Measurements from ENCODE around the gene CEACAM18. TPM values are rescaled to one million over a fixed set of nuclear protein-coding genes. Genes with fewer than 3 reads are reported as not detected.

Gene CEACAM18
- total RNA-seq, 1 donor from 2014 or later: not detected

DNA sequence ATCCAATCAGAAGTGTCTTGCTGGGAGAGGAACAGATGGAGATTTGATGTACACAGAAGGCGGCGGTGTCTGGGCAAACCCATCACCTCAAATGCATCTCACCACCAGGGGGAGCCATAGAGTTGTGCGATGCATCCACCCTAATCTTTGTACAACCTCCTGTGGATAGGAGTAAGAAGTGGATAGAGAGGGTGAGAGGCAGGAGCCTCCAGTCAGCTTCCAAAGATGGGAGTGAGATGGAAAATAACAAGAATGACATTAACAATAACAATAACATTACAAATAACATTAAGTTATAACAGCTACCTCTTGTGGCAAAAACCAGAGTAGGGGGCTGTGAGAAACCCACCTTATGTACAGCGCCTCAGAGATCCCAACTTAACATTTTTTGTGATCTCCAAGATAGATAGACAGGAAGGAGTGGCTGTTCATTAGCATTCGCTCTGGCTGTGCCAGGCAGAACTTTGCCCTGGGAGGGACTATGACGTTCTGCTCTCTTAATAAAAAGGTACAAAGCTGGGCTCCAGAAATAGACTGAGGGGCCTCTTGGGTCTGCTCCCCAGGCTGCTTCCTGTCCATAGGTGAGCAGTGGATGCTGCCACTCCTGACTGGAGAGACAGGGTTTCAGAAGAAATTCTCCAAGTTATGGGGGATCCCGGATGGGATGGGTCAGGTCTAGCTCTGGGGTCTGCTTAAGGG lies 5.2 kb upstream of the CEACAM18 start:
- H3K27me3 Mint-ChIP-seq (ENCODE audit: low read depth): peaks cover 5% of the 10 kb centered on the region
- DNase-seq (ENCODE audit: low spot score): no peak

DNA sequence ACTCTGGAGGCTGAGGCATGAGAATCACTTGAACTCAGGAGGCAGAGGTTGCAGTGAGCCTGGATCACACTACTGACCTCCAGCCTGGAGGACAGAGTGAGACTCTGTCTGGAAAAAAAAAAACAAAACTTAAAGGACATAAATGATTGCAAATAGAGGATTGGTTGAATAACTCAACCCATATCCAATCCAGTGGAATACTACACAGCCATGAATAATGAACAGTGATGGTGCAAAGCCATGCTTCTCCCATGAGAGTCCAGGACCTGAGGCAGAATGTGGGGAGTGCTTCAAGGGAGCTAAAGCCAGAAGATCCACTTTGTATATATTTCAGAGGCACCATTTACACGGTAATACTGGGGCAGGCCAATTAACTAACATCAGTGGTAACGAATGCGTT lies 2.2 kb upstream of the CEACAM18 start:
- Mint-ChIP-seq H3K4me1 (ENCODE audit: low read depth) (no peaks in the 10 kb centered on the region), H3K27ac (ENCODE audit: unreplicated experiment) (no peak overlapping the region), H3K36me3 (ENCODE audit: low read depth) (no peaks in the 10 kb centered on the region), H3K4me3 (ENCODE audit: unreplicated experiment) (no peak overlapping the region), H3K9me3 (ENCODE audit: low read depth) (peaks cover 4% of the 10 kb centered on the region), H3K27me3 (ENCODE audit: low read depth) (peaks cover 5% of the 10 kb centered on the region)
- TF ChIP-seq, protein P1, sequence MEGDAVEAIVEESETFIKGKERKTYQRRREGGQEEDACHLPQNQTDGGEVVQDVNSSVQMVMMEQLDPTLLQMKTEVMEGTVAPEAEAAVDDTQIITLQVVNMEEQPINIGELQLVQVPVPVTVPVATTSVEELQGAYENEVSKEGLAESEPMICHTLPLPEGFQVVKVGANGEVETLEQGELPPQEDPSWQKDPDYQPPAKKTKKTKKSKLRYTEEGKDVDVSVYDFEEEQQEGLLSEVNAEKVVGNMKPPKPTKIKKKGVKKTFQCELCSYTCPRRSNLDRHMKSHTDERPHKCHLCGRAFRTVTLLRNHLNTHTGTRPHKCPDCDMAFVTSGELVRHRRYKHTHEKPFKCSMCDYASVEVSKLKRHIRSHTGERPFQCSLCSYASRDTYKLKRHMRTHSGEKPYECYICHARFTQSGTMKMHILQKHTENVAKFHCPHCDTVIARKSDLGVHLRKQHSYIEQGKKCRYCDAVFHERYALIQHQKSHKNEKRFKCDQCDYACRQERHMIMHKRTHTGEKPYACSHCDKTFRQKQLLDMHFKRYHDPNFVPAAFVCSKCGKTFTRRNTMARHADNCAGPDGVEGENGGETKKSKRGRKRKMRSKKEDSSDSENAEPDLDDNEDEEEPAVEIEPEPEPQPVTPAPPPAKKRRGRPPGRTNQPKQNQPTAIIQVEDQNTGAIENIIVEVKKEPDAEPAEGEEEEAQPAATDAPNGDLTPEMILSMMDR (IDR thresholded peaks at IDR 0.05): no peak
- DNase-seq (ENCODE audit: low spot score): no peak

More for the DNA sequence above, 5.2 kb upstream of the CEACAM18 start:
- Mint-ChIP-seq H3K27ac (ENCODE audit: unreplicated experiment) (no peak overlapping the region), H3K9me3 (ENCODE audit: low read depth) (no peaks in the 10 kb centered on the region), H3K36me3 (ENCODE audit: low read depth) (no peaks in the 10 kb centered on the region), H3K4me3 (ENCODE audit: unreplicated experiment) (no peak overlapping the region), H3K4me1 (ENCODE audit: low read depth) (no peaks in the 10 kb centered on the region)
- TF ChIP-seq, protein P1 (IDR thresholded peaks at IDR 0.05): peak; percentile 87

- no peak overlapping the region for H3K27ac Mint-ChIP-seq (ENCODE audit: unreplicated experiment)
- H3K4me1 Mint-ChIP-seq (ENCODE audit: low read depth): no peaks in the 10 kb centered on the region
- TF ChIP-seq, protein P1 (IDR thresholded peaks at IDR 0.05): no peak
- no peaks in the 10 kb centered on the region for H3K36me3 Mint-ChIP-seq (ENCODE audit: low read depth)
- peaks cover 4% of the 10 kb centered on the region for H3K9me3 Mint-ChIP-seq (ENCODE audit: low read depth)
- no peak for DNase-seq (ENCODE audit: low spot score)
- H3K27me3 Mint-ChIP-seq (ENCODE audit: low read depth): peaks cover 5% of the 10 kb centered on the region
- no peak overlapping the region for H3K4me3 Mint-ChIP-seq (ENCODE audit: unreplicated experiment)
Measured at GRCh38 chr19:51477344-51477743, 995 bp upstream of the CEACAM18 start.

GRCh38 chr19:51479531-51480331 lies 1.4 kb downstream of the CEACAM18 start:
- no peak for DNase-seq (ENCODE audit: low spot score)
- no peak overlapping the region for H3K4me3 Mint-ChIP-seq (ENCODE audit: unreplicated experiment)
- no peaks in the 10 kb centered on the region for H3K36me3 Mint-ChIP-seq (ENCODE audit: low read depth)
- H3K9me3 Mint-ChIP-seq (ENCODE audit: low read depth): peaks cover 4% of the 10 kb centered on the region
- H3K4me1 Mint-ChIP-seq (ENCODE audit: low read depth): no peaks in the 10 kb centered on the region
- no peaks in the 10 kb centered on the region for H3K27me3 Mint-ChIP-seq (ENCODE audit: low read depth)
- TF ChIP-seq, protein P1 (IDR thresholded peaks at IDR 0.05): no peak
- H3K27ac Mint-ChIP-seq (ENCODE audit: unreplicated experiment): no peak overlapping the region

GRCh38 chr19:51480590-51480989 lies 2.3 kb downstream of the CEACAM18 start:
- peaks cover 4% of the 10 kb centered on the region for H3K9me3 Mint-ChIP-seq (ENCODE audit: low read depth)

More at GRCh38 chr19:51480590-51480989, 2.3 kb downstream of the CEACAM18 start:
- Mint-ChIP-seq H3K27ac (ENCODE audit: unreplicated experiment) (no peak overlapping the region), H3K4me1 (ENCODE audit: low read depth) (no peaks in the 10 kb centered on the region), H3K27me3 (ENCODE audit: low read depth) (no peaks in the 10 kb centered on the region), H3K4me3 (ENCODE audit: unreplicated experiment) (no peak overlapping the region), H3K36me3 (ENCODE audit: low read depth) (no peaks in the 10 kb centered on the region)
- no peak for DNase-seq (ENCODE audit: low spot score)
- TF ChIP-seq, protein P1 (IDR thresholded peaks at IDR 0.05): no peak
